Erythroblast (primary cell): Measurements from ENCODE around the gene ANKRD35.
A peak's percentile ranks its signal among the peaks of the same experiment; 100 is the strongest.

ENCODE experiments used
- GATA1 ChIP-seq: IDR thresholded peaks from 2 replicates; pipeline ENCODE4 v1.6.1; 2011; ENCODE audit warnings: low read depth, mild to moderate bottlenecking, control low read depth, low read length, moderate library complexity
- POLR2A ChIP-seq: IDR thresholded peaks from 2 replicates; pipeline ENCODE4 v1.6.1; 2011; ENCODE audit warnings: mild to moderate bottlenecking, low read length

DNA sequence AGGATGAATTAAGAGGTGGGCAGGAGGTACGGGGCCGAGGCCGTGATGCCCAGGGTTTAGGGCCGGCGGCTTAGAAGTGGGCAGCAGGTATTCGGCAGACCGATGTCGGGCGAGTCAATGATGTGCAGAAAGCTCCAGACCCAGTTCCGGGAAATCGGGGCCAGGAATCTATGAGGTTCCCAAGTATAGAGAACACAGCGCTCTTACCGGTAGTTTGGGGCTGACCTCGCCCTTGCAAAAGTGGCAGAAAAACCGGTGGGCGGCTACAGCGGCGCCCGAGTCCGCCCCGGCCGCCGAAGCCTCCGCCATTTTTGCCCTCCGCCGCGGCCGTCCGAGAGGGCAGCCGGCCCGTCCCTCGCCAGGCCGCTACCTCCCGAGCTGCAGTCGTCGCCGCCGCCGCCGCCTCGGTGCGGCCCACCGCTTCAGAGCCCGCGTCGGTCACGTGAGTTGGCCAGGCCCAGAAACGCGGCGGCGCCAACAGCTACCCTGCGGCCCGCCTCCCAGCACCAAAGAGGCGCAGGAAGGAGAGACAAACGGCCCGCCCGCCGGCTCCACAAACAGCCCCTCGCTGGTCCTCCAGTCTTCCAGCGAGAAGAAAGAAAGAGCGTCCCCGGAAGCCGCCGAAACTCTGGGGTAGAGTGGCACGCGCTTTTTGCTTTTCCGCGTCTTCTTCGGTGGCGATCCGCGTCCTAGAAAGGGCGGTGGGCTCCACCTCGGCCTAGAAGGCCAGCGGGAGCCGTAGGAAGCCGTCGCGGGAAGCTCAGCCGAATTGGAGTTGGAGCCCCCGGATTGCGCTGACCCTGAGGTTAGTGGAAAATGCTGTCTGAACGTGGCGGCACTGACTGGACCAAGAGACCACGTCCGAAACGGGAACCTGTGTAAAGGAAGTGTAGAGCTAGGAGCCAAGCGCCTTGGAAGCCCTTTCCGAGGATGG lies 61.8 kb downstream of the ANKRD35 start, which contains the start of the genes POLR3C and RNF115:
- TF ChIP-seq POLR2A (peak; percentile 77), GATA1 (no peak)
